GM19035 (cell line): ENCODE results near the gene BEGAIN.

Experiments
- ATAC-seq: cut with Tn5 transposase; IDR thresholded peaks from one replicate; pipeline ENCODE4 v1.9.1; 2021; ENCODE audit not compliant: unreplicated experiment

Gene BEGAIN

DNA sequence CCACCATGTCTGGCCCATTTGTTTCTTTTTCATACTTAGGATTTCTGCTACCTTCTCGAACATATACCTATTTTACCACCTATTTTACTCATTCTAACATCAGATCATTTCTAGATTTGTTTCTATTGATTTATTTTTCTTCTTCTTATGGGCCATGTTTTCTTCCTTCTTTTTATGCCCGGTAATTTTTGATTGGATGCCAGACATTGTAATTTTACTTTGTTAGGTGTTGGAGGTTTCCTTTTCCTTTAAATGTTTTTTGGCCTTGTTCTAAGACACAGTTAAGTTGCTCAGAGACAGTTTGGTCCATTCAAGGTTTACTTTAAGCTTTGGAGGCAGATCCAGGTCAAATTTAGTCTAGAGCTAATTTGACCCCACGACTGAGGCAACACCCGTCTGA, 14.7 kb upstream of the BEGAIN start:
- no peak for ATAC-seq

DNA sequence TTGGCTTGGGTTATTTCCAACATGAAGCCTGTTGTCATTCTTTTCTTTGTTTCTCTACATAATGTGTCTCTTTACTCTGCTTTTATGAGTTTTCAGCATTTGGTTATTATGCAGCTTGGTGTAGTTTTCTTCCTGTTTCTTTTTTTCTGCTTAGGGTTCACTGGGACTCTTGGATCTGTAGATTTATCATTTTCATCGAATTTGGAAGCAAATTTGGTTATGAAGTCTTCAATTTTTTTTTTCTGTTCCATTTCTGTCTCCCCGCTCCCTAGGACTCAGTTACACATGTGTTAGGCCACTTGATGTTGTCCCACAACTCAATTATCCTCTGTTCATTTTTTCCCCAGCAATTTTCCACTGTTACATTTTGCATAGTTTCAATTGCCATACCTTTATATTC, 13.8 kb upstream of the BEGAIN start:
- no peak for ATAC-seq

DNA sequence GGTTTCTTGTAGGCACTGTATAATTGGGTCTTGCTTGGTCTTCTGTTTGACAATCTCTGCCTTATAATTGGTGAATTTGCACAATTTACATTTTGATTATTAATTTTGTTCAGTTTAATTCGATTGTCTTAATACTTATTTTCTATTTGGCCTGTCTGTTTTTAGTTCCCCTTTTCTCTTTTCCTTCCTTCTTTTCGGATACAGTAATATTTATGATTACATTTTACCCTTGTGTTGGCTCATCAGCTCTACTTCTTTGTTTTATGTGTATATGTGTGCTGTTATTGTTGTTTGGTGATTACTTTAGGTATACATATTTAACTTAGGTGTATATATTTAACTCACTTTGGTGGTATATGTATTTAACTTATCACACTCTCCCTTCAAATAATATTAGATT, 12.8 kb upstream of the BEGAIN start:
- ATAC-seq = no peak

DNA sequence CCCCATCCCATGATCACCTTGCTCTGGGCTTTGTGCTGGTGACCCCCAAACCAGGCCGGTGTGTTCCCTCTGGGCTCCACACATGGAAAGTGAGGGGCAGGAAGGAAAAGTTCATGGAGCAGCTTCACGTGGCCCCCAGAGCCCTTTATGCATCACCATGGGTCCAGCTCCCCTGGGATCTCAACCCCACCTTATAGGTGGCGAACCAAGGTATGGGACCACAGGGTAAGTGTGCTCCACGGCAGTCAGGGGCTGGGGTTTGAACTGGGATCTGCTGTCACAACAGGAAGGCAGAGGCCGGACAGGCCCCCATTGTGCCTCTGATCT, 7.4 kb upstream of the BEGAIN start:
- ATAC-seq = no peak

DNA sequence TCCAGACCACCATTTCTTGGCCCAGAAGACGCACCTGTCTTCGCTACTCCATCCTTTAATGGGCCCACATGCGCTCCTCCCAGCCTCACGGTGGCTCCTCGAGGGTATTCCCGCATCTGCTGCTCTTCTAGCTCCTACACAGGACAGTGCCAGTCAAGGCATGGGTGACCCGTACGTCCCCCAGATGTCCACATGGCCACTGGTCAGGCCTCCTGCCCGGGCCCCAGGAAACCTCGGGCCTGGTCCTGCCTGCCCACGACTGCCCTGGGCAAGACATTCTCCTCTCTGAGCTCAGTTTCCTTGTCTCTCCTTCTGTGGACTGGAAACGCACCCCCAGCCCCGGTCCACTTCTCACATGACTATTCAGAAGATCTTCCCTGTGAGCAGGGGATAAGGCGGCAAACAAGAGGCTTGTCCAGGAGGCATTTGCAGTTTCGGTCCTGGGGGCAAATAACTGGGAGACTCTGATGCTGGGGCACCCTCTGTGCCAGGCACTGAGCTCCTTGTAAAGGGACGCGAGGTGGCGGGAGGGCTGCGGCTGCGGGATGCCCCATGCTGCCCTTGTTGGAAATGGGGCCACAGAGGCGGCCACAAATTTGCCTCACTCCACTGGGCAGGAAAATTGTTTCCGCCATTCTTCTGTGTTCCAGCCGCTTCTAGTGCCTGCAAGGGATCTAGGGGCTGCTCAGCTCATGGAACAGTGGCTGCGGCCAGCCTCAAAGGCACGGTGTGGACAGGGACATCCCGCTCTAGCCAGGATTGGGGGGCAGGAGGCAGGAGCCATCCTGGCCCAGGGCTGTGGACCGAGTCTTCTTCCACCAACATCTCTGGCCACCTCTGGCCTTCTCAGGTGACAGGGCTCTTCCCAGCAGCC, 6.8 kb upstream of the BEGAIN start:
- no peak for ATAC-seq

DNA sequence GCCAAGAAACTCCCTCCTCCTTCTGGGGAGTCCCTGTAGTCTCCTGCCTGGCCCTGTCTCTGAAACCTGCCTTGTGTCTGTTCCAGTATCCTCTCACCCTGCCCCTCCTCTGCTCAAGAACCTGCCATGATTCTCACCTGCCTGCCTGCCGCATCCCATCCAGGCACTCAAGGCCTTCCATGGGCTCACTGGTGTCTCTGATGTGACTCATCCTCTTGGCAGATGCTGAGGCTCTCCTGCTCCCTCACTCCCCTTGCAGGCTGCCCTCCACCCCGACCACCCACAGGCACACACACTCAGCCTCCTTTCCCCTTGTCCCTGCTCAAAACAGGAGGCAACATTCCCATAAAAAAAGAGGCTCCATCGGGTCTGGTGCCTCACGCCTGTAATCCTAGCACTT, 5.8 kb upstream of the BEGAIN start:
- no peak for ATAC-seq

DNA sequence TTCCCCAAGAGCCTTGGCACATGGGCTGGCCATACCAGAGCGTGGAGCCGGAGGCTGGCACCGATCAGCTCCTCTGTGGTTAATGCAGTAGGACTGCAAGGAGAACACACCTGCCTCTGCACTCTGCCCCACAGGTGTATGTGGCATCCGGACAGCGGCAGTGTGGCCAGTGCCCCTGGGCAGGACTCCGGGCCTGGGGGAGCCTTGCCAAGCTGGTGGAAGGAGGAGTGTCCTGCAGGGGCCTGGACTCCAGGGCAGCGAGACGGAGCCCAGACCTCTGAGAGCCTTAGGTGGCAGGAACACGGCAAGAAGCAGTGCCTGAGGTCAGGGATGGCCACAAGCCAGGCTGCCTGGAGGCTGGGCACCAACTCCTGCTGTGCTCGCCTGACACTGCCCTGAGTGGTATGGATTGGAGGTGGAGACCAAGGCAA, 5.3 kb upstream of the BEGAIN start:
- ATAC-seq = no peak

DNA sequence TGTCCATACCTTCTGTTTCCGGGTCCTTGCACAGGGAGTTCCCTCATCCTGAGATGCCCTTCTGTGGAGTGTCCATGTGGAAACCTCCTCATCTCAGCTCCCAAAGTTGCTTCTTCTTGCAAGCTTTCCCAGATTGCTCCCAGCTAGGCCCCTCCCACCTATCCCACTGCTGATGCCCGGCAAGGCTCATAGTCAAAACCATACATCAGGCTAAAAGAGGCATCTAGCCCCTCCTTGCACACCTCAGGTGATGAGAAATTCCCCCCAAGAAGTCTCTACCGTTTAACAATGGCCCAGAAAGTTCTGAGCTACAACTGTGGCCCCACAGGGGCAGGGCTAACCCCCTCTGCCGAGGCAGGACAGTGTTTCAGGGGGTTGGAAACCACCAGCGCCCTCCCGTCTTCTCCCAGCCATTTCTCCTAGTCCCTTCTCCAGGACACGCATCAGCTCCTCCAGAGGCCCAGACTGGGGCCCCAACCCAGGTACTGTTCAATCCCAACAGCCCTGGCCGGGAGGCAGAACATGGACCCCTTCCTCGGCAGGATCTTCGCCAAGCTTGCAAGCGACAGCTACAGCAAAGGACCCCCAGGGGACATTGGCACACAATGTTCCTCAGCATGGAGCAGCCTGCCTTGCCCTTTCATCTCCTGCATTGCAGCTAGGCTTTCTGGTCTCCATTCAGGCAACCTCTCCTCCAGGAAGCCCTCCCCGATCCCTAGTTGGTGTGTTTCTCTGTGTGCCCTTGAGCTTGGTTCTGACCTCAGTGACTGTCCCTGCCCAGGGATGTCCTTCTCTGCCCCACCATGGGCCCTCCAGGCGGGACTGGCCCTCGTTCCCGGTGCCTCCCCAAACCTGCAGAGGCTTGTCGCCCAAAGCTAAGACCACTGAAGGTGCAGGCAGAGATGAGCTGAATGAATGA, 4.5 kb upstream of the BEGAIN start:
- ATAC-seq = no peak

DNA sequence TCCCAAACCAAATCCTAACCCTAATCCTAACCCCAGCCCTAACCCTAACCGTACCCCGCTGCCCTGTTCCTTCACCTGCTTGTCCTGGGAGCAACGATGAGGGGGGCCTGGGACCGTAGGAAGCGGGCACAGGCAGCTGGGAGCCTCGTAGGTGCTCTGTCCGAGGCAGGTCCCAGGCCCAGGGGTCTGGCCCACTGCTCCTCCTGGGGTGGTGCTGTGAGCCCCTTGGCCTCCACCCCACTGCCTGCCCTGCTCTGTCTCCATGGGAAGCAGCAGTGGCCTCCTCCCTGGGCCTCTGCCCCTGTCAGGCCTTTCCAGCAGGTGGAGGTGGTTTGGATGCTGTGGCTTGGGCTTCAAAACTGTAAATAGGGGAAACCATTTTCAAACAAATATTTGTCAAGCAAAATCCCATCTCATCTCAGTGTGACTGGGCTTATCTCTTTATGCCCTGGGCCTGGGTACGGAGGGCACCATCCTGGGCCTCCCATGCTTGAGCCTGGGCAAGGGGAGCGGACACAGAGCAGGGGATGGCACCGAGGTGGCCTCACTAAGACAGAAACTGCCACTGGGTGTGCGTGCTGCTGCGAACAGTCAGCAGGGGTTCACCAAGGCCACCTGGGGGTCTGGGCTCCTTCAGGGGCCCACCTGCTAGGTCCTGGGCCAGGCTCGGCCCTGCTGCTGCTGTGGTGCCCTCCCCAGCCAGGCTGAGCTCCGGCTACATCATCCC, 3.7 kb upstream of the BEGAIN start:
- no peak for ATAC-seq

DNA sequence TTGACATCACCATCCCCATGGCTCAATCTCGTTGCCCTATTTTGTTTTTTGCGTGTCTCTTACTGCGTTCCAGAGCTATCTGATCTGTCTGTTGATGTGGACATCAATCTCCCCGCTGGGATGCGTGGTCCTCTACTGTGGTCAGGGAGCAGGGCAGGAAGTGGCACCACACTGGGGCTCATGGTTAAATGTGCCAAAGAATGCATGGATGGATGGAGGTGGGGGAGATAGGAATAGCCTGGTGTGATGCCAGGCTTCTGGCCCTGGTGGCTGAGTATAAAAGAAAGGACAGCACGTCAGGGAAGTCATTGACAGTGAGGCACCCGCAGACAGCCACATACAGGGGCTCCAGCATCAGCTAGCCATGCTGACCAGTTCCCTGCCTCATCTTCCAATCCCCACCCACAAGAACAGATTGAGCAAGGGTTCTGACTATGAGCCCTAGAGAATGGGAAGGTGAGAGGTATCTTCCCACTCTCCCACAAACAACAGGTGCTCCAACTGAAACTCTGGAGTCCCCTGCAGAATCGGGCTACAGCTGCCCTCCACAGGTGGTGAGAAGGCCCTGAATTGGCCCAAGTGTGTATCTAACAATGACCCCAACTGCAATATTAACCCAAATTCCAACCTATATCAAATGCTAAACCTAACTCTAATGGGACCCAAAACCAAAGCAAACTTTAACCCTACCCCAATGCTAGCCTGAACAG, 2.7 kb upstream of the BEGAIN start:
- ATAC-seq = no peak

DNA sequence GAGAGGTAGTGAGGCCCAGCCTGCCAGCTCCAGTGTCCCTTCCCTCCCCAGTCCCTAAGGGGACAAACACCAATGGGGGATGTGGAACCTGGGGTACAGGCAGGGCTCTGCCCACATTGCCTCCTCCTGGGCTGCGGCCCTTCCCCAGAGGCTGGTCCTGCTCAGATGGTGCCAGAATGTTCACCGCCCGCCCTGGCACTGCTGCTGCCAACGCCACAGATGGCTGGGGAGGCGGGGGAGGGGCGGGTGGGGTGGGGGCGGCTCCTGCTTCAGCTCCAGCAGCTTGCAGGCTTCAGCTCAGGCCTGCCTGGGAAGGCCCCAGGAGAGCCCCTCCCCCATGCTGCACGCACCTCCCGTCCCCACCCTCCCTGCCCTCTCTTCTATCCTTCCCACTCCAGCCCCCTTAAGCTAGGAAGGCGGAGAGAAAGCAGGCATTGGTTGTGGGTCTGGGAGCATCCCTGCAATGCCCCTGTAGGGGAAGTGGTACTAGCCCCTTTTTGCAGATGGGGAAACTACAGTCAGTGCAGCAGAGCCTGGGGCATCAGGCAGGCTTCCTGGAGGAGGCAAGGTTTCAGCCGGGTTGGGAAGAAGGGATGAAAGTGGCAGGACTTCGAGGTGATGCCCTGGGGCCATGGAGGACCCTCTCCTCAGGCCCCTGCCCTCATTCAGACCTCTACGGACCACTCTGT, 2.0 kb upstream of the BEGAIN start:
- ATAC-seq = no peak

DNA sequence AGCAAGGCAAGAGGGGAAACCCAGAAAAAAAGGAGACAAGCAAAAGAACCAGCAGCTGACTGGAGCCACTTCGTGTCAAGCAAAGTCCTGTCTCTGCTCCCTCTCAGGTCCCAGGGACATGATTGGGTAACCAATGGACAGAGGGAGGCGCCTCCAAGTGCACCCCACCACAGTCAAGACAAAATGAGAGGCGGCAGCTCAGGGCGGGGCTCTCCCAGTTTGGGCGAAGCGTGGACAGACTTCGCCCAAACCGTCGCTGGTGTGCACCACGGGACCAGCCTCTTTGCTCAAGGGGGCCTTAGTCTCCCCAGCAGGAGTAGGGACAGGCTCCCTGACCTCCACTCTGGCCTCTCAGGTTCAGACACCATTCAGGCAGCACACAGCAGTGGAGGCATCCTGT, 1.5 kb upstream of the BEGAIN start:
- no peak for ATAC-seq

DNA sequence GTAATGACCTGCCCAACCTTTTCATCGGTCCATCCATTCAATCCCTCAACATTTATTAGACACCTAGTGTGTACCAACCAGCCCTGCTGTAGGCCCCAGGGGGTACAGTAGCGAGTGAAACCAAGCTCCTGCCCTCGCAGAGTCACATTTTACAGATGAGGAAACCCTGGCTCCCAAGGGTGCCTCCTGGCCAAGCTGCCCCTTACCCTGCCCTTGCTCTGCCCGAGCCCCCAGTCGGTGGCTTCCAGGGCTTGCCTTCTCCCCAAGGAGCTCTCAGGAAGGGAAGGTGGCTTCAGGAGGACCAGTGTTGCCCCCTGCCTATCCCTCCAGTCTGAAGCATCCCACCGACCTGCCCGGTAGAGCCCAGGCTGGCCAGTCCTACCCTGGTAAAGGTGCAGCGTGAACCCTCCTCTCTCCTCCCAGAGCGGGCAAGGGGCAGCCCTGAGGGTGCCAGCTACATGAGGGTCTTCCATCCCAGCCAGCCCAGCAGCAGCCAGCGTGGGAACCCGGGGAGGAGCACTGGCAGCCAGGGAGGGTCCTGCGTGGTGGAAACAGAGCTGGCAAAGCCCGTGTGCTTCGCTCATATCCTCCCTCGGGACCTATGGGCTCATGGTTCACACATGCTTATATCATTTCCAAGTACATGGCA, 670 bp upstream of the BEGAIN start:
- ATAC-seq = no peak

DNA sequence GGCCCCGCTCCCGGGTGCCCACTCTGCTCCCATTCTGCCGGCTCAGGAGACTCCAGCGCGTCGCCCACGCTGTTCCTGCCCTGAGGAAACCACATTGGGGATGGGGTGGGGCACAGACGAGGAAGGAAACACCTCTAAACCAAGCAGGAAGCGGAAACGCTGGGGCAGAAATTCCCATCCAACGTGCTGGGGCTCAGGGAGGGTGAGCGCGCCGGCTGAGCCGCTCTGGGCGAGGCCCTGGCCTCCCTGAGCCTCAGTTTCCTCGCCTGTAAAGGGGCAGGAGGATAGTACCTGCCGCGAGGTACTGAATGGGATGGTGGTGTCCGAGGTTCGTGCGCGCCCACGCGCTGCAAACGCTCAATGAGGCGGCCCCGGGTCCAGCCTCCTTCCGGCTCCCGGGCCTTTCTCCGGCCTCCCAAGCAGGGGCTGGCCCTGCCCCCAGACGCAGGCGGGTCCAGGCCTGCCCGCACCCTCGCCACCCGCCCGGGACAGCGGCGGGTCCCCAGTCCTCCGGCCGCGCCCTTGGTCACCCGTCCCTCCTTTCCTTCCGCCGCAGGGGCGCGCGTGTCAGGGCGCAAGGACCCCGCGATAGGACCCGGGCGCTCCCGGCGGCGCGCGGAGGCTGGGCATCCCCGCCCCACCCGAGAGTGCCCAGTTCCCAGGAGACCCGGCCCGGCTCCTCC, 673 bp downstream of the BEGAIN start:
- no peak for ATAC-seq

DNA sequence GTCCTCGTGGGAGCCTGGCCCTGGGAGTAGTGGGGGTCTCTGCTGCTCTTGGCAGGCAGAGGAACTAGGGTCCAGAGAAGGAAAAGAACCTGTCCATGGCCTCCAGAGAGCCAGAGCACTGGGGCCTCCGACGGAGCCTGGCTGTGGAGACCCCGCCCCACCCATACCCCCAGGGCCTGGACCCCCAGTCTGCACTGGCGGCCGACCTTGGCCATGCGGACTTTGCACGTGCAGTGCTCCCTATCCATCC, 1.1 kb downstream of the BEGAIN start:
- ATAC-seq = no peak

DNA sequence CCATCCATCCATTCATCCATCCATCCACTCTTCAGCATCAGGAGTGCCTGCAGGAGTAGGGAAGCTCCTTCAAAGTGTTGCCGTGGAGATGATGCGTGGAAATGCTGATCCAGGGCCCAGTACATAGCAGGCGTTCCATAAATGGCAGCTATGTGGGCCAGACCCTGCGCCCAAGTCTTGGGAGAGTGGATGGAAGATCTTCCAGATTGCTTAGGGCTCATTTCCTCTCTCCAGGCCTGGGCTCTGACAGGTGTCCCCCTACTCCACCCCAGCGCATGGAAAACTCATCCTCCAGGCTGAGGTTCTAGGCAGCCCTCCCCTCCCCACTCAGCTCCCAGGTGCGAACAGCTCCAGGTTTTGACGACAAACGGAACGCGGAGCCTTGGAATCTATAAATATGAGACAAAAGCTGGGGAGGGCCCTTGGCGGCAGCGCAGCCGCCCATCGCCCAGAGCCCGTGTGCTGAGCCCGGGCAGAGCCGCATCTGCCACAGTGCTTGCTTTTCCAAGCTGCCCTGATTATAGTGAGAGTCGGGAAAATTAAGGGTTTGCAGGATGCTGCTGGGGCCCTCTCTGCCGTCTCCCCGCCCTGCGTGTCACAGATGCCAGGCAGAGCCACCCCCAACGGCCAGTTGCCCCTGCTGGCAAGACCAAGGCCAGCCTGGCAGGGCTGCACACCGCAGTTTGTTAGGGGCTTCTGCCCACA, 1.6 kb downstream of the BEGAIN start:
- ATAC-seq = no peak

DNA sequence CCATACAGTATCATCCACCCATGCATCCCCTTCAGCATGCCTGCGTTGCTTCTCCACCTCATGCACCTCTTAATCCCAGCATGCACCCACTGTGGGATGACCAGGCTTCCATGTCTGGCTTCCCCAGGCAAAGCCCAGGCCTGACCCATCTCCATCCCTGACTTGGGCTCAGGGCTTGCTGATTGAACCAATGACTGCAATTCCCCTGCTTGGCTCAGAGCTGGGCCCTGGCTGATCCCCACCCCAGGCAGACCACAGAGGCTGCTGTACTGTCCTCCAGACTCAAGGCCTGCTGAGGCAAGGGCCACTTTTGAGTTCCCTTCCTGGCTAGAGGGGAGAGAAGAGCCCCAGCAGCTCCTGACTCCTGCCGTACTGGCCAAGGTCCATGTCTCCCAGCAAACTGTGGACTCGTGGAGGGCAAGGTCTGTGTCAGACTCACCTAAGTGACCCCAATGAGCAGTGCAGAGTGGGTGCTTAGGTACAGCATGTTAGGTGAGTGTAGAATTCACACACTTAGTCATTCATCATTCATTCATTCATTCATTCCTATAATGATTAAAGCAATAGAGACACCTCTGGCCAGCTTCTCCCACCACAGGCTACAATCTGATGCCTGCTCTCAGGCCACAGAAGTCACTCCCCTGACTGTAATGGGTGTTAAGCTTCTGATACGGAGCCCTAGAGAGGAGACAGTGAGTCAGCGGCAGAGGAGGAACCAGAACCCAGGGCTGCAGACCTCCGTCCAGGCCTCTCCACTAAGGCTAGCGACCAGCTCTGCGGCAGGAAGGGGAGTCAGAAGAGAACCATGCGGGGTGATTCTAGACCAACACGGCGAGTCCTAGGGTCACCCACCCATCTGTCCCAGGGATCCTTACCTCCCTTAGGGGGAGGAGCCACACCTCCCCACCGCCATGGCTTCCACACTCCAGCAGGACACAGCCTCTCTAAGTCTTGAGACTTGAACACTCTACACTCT, 2.9 kb downstream of the BEGAIN start:
- no peak for ATAC-seq

DNA sequence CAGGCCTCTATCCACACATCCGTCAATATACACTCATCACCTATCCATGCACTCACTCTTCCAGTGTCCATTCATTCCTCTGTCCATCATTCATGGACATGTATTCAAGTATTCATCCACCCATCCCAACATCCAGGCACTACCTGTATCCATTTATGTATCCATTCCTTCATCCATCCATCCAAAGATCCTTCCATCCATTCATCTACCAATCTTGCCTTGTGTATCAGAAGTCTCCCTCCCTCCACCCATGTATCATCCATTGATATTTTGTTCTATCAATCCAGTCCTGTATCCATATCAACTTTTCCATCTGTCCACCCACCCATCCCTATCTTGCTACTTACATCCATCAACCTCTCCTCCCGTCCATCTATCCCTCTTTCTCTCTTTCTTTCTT, 4.0 kb downstream of the BEGAIN start:
- ATAC-seq = no peak
